AG09309 (cell line): ENCODE data around the gene ITGB3.
"Not testable (repeated sequence)": the region's sequence is repeated elsewhere in the genome, so short reads cannot be mapped to it uniquely, and the experiment has no call there.

Experiments used
- DNase-seq: peaks from one replicate; pipeline ENCODE4 v3.0.0-alpha.2; 2010; ENCODE audit warnings: low read depth
- H3K4me3 ChIP-seq: 2 replicates; pipeline ENCODE4 v1.5.1; 2011; ENCODE audit warnings: mild to moderate bottlenecking, low read depth, low read length, moderate library complexity; ENCODE audit not compliant: control insufficient read depth
- CTCF ChIP-seq: IDR thresholded peaks from 2 replicates; pipeline ENCODE4 v1.5.1; 2011; ENCODE audit warnings: mild to moderate bottlenecking, low read depth, low read length, inconsistent platforms; ENCODE audit not compliant: insufficient read depth, control insufficient read depth; ENCODE audit errors: missing control alignments

ITGB3 gene

GRCh38 chr17:47214931-47215330, 38.7 kb upstream of the ITGB3 start:
- no peak for TF ChIP-seq CTCF
- no peak overlapping the region for H3K4me3 ChIP-seq
- no peak for DNase-seq

GRCh38 chr17:47216821-47217220, 36.8 kb upstream of the ITGB3 start:
- DNase-seq, result not testable (repeated sequence)

GRCh38 chr17:47217279-47217678, 36.3 kb upstream of the ITGB3 start:
- not testable (repeated sequence) for DNase-seq

More at GRCh38 chr17:47216821-47217220, 36.8 kb upstream of the ITGB3 start:
- H3K4me3 ChIP-seq, result not testable (repeated sequence)

GRCh38 chr17:47218896-47219430, 34.7 kb upstream of the ITGB3 start:
- no peak overlapping the region for H3K4me3 ChIP-seq
- TF ChIP-seq CTCF, result no peak
- no peak for DNase-seq

More at GRCh38 chr17:47217279-47217678, 36.3 kb upstream of the ITGB3 start:
- not testable (repeated sequence) for H3K4me3 ChIP-seq

- no peak for TF ChIP-seq CTCF
- no peak overlapping the region for H3K4me3 ChIP-seq
- DNase-seq, result no peak
Observed at GRCh38 chr17:47219621-47220475, 33.8 kb upstream of the ITGB3 start.

GRCh38 chr17:47220531-47220999, 33.1 kb upstream of the ITGB3 start:
- no peak overlapping the region for H3K4me3 ChIP-seq
- DNase-seq, result no peak
- TF ChIP-seq CTCF, result no peak

GRCh38 chr17:47221154-47221553, 32.5 kb upstream of the ITGB3 start:
- DNase-seq, result no peak
- no peak for TF ChIP-seq CTCF
- no peak overlapping the region for H3K4me3 ChIP-seq
